GM19372 (cell line): Measurements from ENCODE around the gene A4GALT.
"Not testable (repeated sequence)": the region's sequence is repeated elsewhere in the genome, so short reads cannot be mapped to it uniquely, and the experiment has no call there.

Experiments
- ATAC-seq: cut with Tn5 transposase; IDR thresholded peaks from one replicate; pipeline ENCODE4 v1.9.1; 2021; ENCODE audit warnings: mild to moderate bottlenecking, low read depth, moderate library complexity; ENCODE audit not compliant: unreplicated experiment

The A4GALT gene

DNA sequence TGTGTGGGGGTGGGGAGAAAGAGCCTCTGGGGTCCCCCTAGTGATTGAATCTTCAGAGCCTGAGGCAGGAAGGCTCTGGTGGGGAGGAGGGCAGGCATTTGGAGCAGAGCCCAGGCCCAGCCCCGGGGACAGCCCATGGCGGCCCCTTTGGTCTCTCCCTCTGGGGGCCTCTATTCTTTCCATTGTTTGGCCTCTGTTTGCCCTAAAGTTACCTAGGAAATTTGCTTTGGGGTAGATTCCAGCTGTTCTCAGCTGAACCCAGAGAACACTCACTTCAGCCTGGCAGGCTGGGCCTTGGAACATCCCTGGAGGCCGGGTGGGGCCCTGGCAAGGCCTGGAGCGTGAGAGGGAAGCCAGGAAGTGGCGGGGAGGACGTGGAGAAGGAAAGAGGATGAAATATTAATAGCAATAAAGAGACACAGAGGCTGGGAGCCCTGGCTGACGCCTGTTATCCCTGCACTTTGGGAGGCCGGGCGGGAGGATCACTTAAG, 22.9 kb upstream of the A4GALT start:
- ATAC-seq, result no peak

DNA sequence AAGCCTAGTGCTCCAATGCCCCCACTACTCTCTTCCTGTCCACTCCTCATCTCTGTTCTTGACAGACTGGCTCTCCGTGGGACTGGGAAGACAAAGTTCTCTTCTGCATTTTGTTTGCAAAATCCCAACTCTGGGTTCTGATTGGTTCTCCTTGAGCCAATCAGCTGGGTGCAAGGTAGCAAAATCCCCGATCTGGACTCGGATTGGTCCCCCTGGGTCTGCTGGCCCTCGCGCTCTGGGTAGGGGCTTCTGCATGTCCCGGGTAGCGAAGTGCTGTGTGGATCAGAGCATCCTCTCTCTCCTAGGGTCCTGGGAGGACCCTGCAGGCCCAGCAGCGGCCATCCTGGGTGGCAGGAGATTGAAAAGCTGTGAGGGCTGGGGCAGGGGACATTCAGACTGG, 22.3 kb upstream of the A4GALT start:
- no peak for ATAC-seq

DNA sequence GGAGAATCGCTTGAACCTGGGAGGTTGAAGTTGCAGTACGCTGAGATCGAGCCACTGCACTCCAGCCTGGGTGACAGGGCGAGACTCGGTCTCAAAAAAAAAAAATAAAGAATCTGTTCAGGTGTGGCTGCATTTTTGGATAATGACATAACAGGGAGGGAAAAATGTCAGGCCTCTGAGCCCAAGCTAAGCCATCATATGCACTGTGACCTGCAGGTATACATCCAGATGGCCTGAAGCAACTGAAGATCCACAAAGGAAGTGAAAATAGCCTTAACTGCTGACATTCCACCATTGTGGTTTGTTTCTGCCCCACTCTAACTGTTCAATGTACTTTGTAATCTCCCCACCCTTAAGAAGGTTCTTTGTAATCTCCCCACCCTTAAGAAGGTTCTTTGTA, 19.6 kb upstream of the A4GALT start:
- not testable (repeated sequence) for ATAC-seq

DNA sequence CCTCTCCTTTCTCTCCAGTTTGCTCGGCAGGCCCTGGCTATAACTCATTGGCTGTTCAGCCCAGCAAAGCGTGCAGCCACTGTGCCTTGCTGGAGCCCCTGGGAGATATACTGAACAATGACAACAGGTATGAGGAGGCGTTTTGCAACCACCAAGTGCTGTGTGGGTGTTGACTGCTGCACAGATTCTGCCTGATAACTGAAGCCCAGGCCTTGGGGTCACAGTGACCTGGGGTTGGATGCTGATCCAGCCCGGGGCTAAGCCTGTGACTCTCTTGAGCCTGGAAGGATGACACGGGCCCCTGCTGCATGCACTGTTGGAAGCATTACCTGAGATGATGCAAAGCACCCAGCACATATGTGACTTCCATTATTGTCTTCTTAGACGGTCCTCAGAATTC, 13.7 kb upstream of the A4GALT start:
- no peak for ATAC-seq

DNA sequence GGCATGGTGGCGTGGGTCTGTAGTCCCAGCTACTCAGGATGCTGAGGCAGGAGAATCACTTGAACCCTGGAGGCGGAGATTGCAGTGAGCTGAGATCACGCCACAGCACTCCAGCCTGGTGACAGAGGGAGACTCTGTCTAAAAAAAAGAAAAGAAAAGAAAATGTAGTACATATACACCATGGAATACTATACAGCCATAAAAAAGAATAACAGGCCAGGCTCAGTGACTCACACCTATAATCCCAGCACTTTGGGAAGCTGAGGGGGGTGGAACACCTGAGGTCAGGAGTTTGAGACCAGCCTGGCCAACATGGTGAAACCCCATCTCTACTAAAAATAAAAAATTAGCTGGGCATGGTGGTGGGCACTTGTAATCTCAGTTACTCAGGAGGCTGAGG, 12.7 kb upstream of the A4GALT start:
- not testable (repeated sequence) for ATAC-seq

DNA sequence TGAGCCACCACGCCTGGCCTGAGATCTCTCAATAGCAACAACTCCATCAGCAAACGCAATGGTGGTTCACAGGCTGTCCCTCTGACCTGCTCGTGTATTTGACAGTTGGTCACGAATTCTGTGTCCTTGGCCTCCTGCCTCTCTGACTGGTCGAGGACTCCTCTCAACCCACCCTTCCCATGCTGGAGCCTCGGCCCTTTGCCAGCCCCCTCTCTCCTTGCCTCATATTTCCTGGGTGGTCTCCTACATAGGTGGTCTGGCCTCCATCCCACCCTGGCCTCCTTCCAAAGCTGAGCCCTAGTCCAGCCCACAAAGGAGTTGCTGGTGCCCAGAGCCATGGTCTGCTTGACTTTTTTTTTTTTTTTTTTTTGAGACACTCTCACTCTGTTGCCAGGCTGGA, 11.4 kb upstream of the A4GALT start:
- no peak for ATAC-seq

DNA sequence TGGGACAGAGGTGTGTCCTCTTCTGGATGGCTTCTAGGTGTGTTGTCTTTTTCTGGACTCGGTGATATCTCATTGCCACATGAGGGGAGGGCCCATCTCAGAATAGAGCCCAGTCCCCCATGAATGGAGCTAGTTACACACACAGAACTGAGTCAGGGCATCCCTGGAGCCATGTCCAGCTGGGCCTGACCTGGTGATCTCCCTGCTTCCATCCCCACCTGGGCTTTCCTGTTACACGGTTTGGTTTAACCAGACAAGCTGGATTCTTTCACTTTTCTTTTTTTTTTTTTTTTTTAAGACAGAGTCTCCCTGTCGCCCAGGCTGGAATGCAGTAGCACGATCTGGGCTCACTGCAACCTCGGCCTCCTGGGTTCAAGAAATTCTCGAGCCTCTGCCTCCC, 6.1 kb upstream of the A4GALT start:
- ATAC-seq, result no peak

DNA sequence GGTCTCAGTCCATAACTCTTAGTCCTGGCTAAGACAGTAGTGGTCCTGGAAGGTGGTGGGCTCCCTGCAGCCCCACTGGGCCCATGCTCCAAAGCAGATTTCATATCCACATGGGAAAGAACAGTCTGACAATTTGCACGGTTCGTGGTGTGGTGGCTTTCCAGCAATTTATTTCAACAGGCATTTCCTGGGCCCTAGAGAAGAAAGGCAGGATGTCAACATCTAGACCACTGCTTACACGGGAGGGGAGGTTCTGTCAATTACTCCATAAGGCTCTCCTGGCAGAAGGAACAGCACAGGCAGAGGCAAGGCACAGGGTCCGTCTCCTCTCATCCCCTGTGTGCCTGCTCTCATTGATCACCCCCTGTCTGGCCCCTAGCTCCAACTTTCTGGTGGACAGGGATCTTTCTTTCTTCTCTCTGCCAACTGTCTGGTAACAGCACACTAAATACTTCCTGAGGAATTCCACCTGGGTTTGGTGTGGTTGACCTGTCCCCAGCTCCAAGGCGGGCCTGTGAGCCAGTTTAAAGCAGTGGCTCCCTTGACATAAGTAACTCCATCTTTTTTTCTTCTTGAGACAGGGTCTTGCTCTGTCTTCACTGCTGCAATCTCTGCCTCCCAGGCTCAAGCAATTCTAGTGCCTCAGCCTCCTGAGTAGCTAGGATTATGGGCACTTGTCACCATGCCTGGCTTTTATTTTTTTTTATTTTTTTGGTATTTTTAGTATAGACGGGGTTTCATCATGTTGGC, 5.1 kb upstream of the A4GALT start:
- ATAC-seq, result no peak

DNA sequence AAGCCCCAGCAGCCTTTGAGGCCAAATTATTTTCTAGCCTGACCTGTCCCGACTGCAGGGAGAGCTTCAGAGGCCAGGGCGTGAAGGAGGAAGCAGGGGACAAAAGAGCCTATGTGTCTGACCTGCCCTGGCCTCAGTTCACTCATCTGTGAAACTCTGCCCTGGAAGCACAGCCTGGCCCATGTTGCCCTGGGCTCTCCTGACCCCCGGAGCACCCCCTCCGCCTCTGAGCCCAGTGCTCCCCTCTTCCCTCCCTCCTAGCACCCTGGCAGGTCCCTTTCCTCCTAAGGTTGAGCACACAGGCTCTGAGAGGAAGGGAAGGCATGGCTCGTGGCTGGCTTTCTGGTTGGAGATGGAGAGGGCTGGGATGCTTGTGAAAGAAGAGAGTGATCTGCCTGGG, 3.4 kb upstream of the A4GALT start:
- no peak for ATAC-seq

DNA sequence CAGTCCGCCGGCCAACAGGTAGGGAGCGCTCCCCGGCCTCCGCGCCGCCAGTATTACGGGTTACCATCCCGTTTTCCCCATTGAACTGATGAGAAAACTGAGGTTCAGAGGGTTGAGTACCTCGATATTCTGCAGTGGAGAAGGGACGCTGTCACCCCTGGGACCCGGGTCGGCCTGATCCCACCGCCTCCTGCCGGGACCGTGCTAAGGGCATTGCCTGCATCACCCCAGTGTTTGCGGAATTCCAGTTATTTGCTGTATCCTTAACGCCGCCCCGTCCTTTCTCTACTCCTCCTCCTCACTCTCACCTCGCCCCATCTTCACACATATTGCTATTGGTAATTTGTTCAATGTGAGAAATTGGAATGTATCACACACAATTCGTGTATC, 370 bp upstream of the A4GALT start:
- ATAC-seq, result no peak

DNA sequence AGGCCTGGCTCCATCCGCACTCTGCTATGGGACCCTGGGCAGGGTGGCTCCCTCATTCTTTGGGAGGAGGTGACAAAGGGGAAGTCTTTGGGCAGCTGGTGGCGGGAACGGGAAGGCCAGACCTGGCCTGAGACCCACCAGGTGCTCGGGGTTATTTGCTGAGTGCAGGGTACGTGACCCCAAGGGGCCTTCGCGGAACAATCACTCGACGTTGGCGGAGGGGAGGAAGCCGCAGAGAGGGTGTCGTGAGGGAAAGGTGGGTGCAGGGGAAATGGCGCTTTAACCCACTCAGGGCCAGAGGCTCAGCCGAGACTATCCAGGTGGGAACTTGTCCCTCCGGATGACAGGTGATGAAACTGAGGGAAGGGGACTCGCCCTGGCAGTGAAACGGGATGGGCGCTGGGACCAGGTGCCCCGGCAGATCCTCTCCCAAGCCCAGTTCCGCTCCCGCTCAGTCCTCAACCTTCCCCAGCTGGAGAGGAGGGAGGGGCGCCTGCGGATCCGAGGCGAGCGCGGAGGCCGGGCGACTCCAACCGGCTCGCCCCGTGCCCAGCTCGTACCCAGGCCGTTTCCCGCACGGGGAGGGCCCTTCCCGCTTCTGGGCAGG, 911 bp downstream of the A4GALT start:
- no peak for ATAC-seq

DNA sequence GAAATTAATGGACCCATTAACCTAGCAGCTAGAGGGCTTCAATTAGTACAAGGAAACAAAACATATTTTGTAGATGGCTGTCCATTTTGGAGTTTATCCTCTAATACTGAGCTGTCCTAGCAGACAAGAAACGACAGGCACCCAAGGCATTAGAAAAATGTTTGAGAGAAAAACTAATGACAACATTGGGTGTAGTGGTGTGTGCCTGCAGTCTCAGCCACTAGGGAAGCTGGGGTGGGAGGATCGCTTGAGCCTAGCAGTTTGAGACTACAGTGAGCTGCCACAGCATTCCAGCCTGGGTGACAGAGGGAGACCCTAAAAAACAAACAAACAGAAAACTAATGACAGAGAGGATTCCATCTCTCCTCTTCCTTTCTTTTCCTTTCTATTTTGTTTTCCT, 1.5 kb downstream of the A4GALT start:
- ATAC-seq, result no peak

DNA sequence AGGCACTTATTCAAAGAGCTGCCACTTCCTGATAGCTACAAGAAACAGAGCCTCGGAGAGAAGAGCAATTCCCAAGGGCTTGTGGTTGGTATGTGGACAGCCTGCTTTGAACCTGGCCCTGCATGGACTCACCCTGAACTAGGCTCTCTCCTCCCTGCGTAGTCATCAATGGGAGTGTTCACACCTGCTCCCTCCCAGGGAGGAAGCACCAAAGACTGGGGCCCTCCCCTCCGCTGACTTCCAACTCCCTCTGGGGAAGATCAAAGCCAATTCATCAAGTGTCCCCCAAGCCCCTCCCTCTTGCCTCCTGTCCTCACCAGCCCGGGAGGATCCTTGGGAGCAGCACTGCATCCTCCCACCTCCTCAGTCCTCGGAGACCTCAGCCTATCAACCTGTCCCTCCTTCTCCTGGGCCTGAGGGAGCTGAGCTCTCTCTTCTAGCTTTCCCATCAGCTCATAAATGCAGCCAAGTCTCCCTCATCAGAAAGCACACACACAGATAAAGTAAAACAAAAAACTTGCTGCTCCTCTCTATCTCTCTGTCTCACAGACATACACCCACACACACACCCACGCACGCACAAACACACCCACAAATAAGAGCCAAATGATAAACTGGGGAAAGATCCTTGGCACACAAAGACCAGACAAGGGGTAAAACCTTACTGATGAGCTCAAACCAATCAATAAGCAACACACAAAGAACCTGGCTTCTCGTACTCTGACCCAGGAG, 3.3 kb downstream of the A4GALT start:
- no peak for ATAC-seq

DNA sequence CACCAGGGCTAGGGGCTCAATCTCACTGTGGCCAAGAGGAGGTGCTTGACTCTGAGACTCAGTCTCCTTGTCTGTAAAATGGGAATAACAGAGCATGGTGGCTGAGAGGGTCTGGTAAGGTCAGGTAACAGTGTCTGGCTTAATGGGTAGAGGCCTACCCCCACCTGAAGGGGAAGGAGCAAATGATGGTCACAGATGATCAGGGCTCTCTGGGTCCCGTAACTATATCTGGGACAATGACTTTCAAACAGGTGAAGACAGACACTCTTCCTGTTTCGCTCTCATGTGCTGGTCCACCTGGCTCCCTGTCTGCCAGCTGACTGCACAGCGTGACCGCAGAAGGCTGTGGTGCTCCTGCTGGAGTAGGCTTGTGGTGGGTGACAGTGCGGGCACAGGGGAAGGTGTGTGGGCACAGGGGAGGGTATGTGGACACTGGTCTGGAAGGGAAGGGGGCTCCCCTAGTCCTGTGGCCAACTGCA, 4.0 kb downstream of the A4GALT start:
- ATAC-seq, result no peak

DNA sequence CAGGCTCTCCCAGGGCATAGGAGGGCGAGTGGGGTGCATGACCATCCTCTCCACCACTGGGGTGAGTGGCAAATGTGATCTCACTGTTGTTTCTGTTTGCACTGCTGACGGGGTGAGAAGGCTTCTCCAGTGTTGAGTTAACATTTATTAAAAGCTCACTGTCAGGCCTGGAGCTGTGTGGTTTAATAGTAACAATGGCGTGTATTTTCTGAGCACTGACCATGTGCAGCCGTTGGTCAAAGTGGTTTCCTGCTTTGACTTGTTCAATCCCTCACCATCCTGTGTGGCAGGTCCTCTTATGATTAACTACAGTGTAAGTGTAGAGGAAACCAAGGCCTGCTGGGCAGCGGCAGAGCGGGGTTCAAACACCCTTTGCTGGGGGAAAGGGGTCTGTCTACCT, 4.4 kb downstream of the A4GALT start:
- ATAC-seq, result no peak

DNA sequence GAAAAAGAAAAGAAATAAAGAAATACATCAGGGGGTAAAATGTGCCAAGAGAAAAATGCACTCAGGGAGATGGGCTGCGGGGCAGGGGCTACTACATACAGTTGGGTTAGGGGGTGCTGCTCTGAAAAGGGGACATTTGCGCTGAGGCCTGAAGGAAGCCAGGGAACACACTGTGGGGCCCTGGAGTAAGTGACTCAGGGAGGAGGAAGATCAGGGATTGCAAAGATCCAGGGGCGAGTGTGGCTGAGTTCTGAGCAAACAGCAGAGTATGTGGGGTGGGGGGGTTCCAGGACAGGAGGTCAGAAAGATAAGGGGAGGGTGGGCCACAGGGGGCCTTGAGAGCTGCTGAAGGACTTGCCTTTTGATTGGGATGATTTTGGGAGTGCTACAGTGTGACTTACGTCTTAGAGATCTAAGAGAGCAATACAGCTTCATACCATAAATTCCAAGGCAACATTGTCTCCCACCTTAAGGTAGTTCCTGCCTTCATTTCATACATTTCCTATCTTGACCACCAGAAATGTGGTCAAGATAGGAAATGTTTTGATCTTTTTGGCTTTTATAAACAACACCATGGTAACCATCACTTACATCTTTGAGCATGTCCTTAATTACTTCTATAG, 5.8 kb downstream of the A4GALT start:
- no peak for ATAC-seq

DNA sequence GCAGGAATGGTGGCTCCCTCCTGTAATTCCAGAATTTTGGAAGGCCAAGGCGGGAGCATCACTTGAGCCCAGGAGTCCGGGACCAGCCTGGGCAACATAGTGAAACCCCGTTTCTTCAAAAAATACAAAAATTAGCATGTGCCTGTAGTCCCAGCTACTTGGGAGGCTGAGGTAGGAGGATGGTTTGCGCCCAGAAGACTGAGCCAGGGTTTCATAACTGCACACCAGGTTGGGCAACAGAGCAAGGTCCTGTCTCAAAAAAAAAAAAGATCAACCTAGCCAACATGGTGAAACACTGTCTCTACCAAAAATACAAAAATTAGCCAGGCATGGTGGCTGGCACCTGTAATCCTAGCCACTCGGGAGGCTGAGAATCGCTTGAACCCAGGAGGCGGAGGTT, 6.4 kb downstream of the A4GALT start:
- ATAC-seq, result no peak

DNA sequence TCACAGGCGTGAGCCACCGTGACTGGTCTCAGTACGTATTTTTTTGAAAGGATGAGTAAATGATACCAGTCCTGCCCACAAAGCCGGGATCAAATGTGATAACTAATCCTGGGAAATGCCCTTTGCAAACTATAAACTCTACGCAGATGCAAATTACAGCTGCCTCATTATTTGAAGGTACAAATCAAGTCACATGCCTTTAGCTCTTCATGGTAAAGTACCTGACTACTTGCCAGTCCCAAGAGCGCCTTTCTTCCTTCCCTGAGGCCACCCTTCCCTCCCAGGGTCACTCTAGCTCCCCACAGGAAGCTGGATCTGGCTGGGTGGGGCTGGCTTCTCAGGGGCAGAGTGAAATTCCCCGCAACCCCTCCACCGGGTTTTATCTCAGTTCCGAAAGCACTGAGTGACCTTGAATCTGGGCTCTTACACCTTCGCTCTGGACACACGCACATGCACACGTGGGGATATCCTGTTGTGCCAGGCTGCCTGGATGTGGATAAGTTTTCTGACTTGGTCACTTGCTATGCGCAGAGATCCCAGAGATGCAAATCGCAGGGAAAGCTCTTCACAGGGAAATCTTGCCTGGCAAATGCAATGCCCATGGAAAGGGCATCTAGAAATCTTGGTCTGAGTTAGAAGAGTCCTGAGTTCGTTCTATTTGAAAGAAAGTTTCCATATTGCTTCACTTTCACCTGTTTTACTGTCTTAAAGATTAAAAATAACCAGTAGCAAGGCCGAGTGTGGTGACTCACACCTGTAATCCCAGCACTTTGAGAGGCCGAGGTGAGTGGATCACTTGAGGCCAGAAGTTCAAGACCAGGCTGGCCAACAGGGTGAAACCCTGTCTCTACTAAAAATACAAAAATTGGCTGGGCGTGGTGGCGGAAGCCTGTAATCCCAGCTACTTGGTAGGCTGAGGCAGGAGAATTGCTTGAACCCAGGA, 8.5 kb downstream of the A4GALT start:
- ATAC-seq, result no peak

DNA sequence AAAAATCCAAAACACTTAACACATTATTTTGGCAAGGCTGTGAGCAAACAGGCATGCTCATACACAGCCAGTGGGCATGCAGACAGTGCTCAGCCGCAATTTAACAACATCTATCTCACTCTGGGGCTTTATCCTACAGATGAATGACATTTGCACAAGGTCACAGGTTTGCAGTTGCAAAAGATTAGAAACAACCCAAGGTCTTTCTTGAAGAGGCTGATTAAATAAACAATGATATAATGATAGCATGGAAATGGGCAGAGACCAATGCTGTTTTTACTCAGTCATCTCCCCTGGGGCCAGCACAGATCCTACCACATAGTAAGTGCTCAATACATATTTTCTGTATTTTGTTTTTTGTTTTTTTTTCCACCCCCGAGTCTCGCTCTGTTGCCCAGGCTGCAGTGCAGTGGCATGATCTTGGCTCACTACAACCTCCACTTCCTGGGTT, 9.4 kb downstream of the A4GALT start:
- ATAC-seq, result no peak

DNA sequence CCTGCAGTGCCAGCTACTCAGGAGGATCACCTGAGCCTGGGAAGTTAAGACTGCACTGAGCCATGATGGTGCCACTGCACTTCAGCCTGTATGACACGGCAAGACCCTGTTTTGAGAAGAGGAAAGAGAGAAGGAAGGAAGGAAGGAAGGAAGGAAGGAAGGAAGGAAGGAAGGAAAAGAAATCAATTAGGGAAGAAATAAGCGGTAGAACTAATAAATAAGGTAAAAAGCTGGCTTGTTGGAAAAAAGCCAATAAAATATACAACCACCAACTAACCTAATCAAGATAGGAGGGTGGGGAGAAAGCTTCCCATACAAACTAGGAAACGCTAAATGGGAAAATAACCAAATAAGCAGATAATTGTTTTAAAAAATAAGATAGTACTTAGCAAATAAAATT, 12.3 kb downstream of the A4GALT start:
- ATAC-seq, result no peak
